Esophagus squamous epithelium (tissue), 4 donors: ENCODE results near the gene SLC26A9.

Experiments
- POLR2A ChIP-seq, 4 donors: fragments of 450-650 bp; IDR thresholded peaks; one replicate each; pipeline ENCODE4 v1.6.1; 2017; ENCODE audit warnings: antibody characterized with exemption in 4 of 4, mild to moderate bottlenecking in 4 of 4, moderate library complexity in 3 of 4
- TF ChIP-seq, protein P1 (sequence below), 6 experiments: fragments of 450-650 bp in 4 of 6; fragments of 200-600 bp in 2 of 6; sonication (generic) in 2 of 6; IDR thresholded peaks; one replicate each; pipeline ENCODE4 v1.5.1; 2016 to 2019; ENCODE audit warnings: antibody characterized with exemption in 6 of 6, mild to moderate bottlenecking in 4 of 6, moderate library complexity in 4 of 6

DNA sequence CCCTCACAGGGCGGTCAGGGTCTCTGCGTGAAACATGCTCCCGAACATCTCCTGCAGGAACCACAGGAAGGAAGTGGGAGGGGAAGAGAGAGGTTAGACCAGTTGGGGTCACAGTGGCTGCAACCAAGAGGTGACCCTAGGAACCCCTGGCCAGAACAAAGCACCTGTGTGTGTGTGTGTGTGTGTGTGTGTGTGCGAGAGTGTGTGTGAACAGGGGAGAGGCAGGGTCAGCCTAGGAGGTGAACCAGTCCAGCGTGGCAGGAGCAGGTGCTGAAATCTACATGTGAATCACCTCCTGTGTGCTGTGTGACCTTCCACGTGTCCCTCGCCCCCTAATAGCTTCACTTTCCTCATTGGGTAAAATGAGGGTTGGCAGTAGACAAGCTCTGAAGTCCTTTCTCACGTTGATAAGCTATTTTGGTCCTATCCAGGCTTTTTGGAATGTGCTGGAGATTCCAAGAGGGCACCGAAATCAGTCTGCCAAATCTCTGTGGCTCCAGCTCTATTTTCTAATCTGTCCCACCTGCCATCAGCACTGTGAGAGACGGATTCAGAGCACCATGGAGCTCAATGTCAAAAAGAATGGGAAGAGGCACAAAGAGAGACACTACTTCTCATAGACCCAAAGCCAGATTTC lies 27.8 kb downstream of the SLC26A9 start:
- TF ChIP-seq, protein P1, sequence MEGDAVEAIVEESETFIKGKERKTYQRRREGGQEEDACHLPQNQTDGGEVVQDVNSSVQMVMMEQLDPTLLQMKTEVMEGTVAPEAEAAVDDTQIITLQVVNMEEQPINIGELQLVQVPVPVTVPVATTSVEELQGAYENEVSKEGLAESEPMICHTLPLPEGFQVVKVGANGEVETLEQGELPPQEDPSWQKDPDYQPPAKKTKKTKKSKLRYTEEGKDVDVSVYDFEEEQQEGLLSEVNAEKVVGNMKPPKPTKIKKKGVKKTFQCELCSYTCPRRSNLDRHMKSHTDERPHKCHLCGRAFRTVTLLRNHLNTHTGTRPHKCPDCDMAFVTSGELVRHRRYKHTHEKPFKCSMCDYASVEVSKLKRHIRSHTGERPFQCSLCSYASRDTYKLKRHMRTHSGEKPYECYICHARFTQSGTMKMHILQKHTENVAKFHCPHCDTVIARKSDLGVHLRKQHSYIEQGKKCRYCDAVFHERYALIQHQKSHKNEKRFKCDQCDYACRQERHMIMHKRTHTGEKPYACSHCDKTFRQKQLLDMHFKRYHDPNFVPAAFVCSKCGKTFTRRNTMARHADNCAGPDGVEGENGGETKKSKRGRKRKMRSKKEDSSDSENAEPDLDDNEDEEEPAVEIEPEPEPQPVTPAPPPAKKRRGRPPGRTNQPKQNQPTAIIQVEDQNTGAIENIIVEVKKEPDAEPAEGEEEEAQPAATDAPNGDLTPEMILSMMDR (IDR thresholded peaks at IDR 0.05), result no peak
- TF ChIP-seq POLR2A (IDR thresholded peaks at IDR 0.05), result no peak
